Activated naive CD8-positive, alpha-beta T cell treated with anti-CD3 and anti-CD28 coated beads, Interleukin-2, amount 50 U/mL, for 24 hours (primary cell): ENCODE measurements around the gene ATG101.

Experiments used
- ATAC-seq: fragments of 150-1000 bp; cut with Tn5 transposase; one replicate; pipeline ENCODE4 v1.10.0; 2021
- DNase-seq: peaks from one replicate; pipeline ENCODE4 v3.0.0; 2021
- H3K27ac Mint-ChIP-seq: one replicate; pipeline ENCODE4 v1.8.0; 2021; ENCODE audit warnings: mild to moderate bottlenecking, mixed read lengths
- H3K27me3 Mint-ChIP-seq: one replicate; pipeline ENCODE4 v1.8.0; 2021; ENCODE audit warnings: mixed read lengths
- H3K36me3 Mint-ChIP-seq: one replicate; pipeline ENCODE4 v1.8.0; 2021; ENCODE audit warnings: low read depth, mixed read lengths
- H3K4me1 Mint-ChIP-seq: one replicate; pipeline ENCODE4 v1.8.0; 2021; ENCODE audit warnings: mixed read lengths
- H3K4me3 Mint-ChIP-seq: one replicate; pipeline ENCODE4 v1.8.0; 2021; ENCODE audit warnings: mild to moderate bottlenecking, moderate library complexity, mixed read lengths
- H3K9me3 Mint-ChIP-seq: one replicate; pipeline ENCODE4 v1.8.0; 2021; ENCODE audit warnings: mixed read lengths

Gene ATG101

GRCh38 chr12:52035190-52035589, 34.6 kb upstream of the ATG101 start:
- DNase-seq (no peak), ATAC-seq (no peak)
- peaks cover 4% of the 10 kb centered on the region for H3K36me3 Mint-ChIP-seq
- no peak overlapping the region for H3K4me3 Mint-ChIP-seq
- H3K27ac Mint-ChIP-seq = no peak overlapping the region
- no peaks in the 10 kb centered on the region for H3K9me3 Mint-ChIP-seq
- H3K27me3 Mint-ChIP-seq = no peaks in the 10 kb centered on the region
- H3K4me1 Mint-ChIP-seq = peaks cover 70% of the 10 kb centered on the region

- Mint-ChIP-seq H3K27ac (peak overlapping the region; percentile 35), H3K36me3 (peaks cover 7% of the 10 kb centered on the region), H3K9me3 (no peaks in the 10 kb centered on the region), H3K27me3 (no peaks in the 10 kb centered on the region), H3K4me3 (peak overlapping the region; percentile 64), H3K4me1 (peaks cover 78% of the 10 kb centered on the region)
- DNase-seq = no peak
- no peak for ATAC-seq
Measured at GRCh38 chr12:52035926-52036325, 33.9 kb upstream of the ATG101 start.

GRCh38 chr12:52036587-52037171, 33.1 kb upstream of the ATG101 start:
- Mint-ChIP-seq H3K27ac (no peak overlapping the region), H3K27me3 (no peaks in the 10 kb centered on the region), H3K36me3 (peaks cover 8% of the 10 kb centered on the region), H3K4me3 (peak overlapping the region; percentile 64), H3K4me1 (peaks cover 85% of the 10 kb centered on the region), H3K9me3 (no peaks in the 10 kb centered on the region)
- DNase-seq (peak; percentile 89), ATAC-seq (peak; percentile 48)

- Mint-ChIP-seq H3K27ac (peak overlapping the region; percentile 79), H3K9me3 (no peaks in the 10 kb centered on the region), H3K27me3 (no peaks in the 10 kb centered on the region), H3K36me3 (peaks cover 13% of the 10 kb centered on the region), H3K4me3 (peak overlapping the region; percentile 85), H3K4me1 (peaks cover 87% of the 10 kb centered on the region)
- peak; percentile 2 for ATAC-seq
- peak; percentile 48 for DNase-seq
Measured at GRCh38 chr12:52037248-52037861, 32.4 kb upstream of the ATG101 start.

GRCh38 chr12:52038447-52038846, 31.3 kb upstream of the ATG101 start:
- peaks cover 82% of the 10 kb centered on the region for H3K4me1 Mint-ChIP-seq
- peaks cover 17% of the 10 kb centered on the region for H3K36me3 Mint-ChIP-seq
- H3K9me3 Mint-ChIP-seq = no peaks in the 10 kb centered on the region
- no peaks in the 10 kb centered on the region for H3K27me3 Mint-ChIP-seq
- ATAC-seq (no peak), DNase-seq (no peak)
- H3K27ac Mint-ChIP-seq = peak overlapping the region; percentile 79
- peak overlapping the region; percentile 85 for H3K4me3 Mint-ChIP-seq

- Mint-ChIP-seq H3K4me1 (peaks cover 68% of the 10 kb centered on the region), H3K4me3 (peak overlapping the region; percentile 40), H3K27me3 (no peaks in the 10 kb centered on the region), H3K27ac (no peak overlapping the region), H3K9me3 (no peaks in the 10 kb centered on the region), H3K36me3 (peaks cover 26% of the 10 kb centered on the region)
- ATAC-seq (no peak), DNase-seq (no peak)
Measured at GRCh38 chr12:52041035-52041434, 28.7 kb upstream of the ATG101 start.

GRCh38 chr12:52041695-52042123, 28.1 kb upstream of the ATG101 start:
- peaks cover 66% of the 10 kb centered on the region for H3K4me1 Mint-ChIP-seq

GRCh38 chr12:52042706-52043385, 26.9 kb upstream of the ATG101 start:
- Mint-ChIP-seq H3K27ac (peak overlapping the region; percentile 67), H3K9me3 (no peaks in the 10 kb centered on the region), H3K36me3 (peaks cover 31% of the 10 kb centered on the region), H3K4me1 (peaks cover 65% of the 10 kb centered on the region), H3K27me3 (no peaks in the 10 kb centered on the region), H3K4me3 (peak overlapping the region; percentile 66)
- ATAC-seq = no peak
- DNase-seq = no peak

More at GRCh38 chr12:52041695-52042123, 28.1 kb upstream of the ATG101 start:
- H3K27ac Mint-ChIP-seq = peak overlapping the region; percentile 67
- H3K27me3 Mint-ChIP-seq = no peaks in the 10 kb centered on the region
- peak overlapping the region; percentile 66 for H3K4me3 Mint-ChIP-seq
- H3K36me3 Mint-ChIP-seq = peaks cover 28% of the 10 kb centered on the region
- DNase-seq (peak; percentile 63), ATAC-seq (peak; percentile 38)
- H3K9me3 Mint-ChIP-seq = no peaks in the 10 kb centered on the region

- H3K4me1 Mint-ChIP-seq = peaks cover 59% of the 10 kb centered on the region
- H3K27me3 Mint-ChIP-seq = no peaks in the 10 kb centered on the region
Measured at GRCh38 chr12:52043386-52044212, 26.2 kb upstream of the ATG101 start.

GRCh38 chr12:52044292-52044983, 25.3 kb upstream of the ATG101 start:
- Mint-ChIP-seq H3K9me3 (no peaks in the 10 kb centered on the region), H3K36me3 (peaks cover 29% of the 10 kb centered on the region), H3K27me3 (no peaks in the 10 kb centered on the region), H3K4me3 (no peak overlapping the region), H3K4me1 (peaks cover 55% of the 10 kb centered on the region), H3K27ac (no peak overlapping the region)
- ATAC-seq = no peak
- no peak for DNase-seq

More at GRCh38 chr12:52043386-52044212, 26.2 kb upstream of the ATG101 start:
- Mint-ChIP-seq H3K27ac (no peak overlapping the region), H3K9me3 (no peaks in the 10 kb centered on the region), H3K4me3 (no peak overlapping the region), H3K36me3 (peaks cover 27% of the 10 kb centered on the region)
- ATAC-seq = no peak
- no peak for DNase-seq

- ATAC-seq = no peak
- no peak overlapping the region for H3K4me3 Mint-ChIP-seq
- peaks cover 28% of the 10 kb centered on the region for H3K36me3 Mint-ChIP-seq
- no peaks in the 10 kb centered on the region for H3K27me3 Mint-ChIP-seq
- no peaks in the 10 kb centered on the region for H3K9me3 Mint-ChIP-seq
- no peak for DNase-seq
- H3K4me1 Mint-ChIP-seq = peaks cover 54% of the 10 kb centered on the region
- no peak overlapping the region for H3K27ac Mint-ChIP-seq
Measured at GRCh38 chr12:52045794-52046199, 24.0 kb upstream of the ATG101 start.

- Mint-ChIP-seq H3K27me3 (no peaks in the 10 kb centered on the region), H3K4me1 (peaks cover 48% of the 10 kb centered on the region), H3K27ac (no peak overlapping the region), H3K36me3 (peaks cover 30% of the 10 kb centered on the region), H3K4me3 (no peak overlapping the region), H3K9me3 (no peaks in the 10 kb centered on the region)
- ATAC-seq (no peak), DNase-seq (no peak)
Measured at GRCh38 chr12:52046859-52047258, 22.9 kb upstream of the ATG101 start.

GRCh38 chr12:52049286-52049685, 20.5 kb upstream of the ATG101 start:
- Mint-ChIP-seq H3K4me3 (peak overlapping the region; percentile 99), H3K27me3 (no peaks in the 10 kb centered on the region), H3K4me1 (peaks cover 53% of the 10 kb centered on the region), H3K27ac (peak overlapping the region; percentile 92), H3K9me3 (no peaks in the 10 kb centered on the region), H3K36me3 (peaks cover 30% of the 10 kb centered on the region)
- no peak for ATAC-seq
- DNase-seq = no peak

GRCh38 chr12:52049688-52050087, 20.1 kb upstream of the ATG101 start:
- ATAC-seq = no peak
- Mint-ChIP-seq H3K4me3 (peak overlapping the region; percentile 99), H3K4me1 (peaks cover 52% of the 10 kb centered on the region), H3K9me3 (no peaks in the 10 kb centered on the region), H3K27me3 (no peaks in the 10 kb centered on the region), H3K36me3 (peaks cover 27% of the 10 kb centered on the region), H3K27ac (peak overlapping the region; percentile 92)
- DNase-seq = no peak
